NCI-H345 (cell line): Measurements from ENCODE around the gene DLEC1.
"Not testable (repeated sequence)": the region's sequence is repeated elsewhere in the genome, so short reads cannot be mapped to it uniquely, and the experiment has no call there.

Source experiments
- DNase-seq: peaks from one replicate; lab custom pipeline; 2025; lab: John Stamatoyannopoulos, UW

DLEC1 gene

GRCh38 chr3:38018296-38019266 is 20.4 kb upstream of the DLEC1 start:
- no peak for DNase-seq

- no peak for DNase-seq
Measured at GRCh38 chr3:38019658-38020341, 19.2 kb upstream of the DLEC1 start.

- no peak for DNase-seq
Measured at GRCh38 chr3:38020342-38020726, 18.7 kb upstream of the DLEC1 start.

GRCh38 chr3:38021196-38021595 is 17.8 kb upstream of the DLEC1 start:
- no peak for DNase-seq

- no peak for DNase-seq
Measured at GRCh38 chr3:38022301-38022700, 16.7 kb upstream of the DLEC1 start.

GRCh38 chr3:38022896-38023709 is 15.9 kb upstream of the DLEC1 start:
- no peak for DNase-seq

- no peak for DNase-seq
Measured at GRCh38 chr3:38026856-38027255, 12.2 kb upstream of the DLEC1 start.

GRCh38 chr3:38027466-38028465 is 11.2 kb upstream of the DLEC1 start:
- DNase-seq: no peak

GRCh38 chr3:38028621-38029361 is 10.2 kb upstream of the DLEC1 start:
- no peak for DNase-seq

GRCh38 chr3:38029400-38030125 is 9.4 kb upstream of the DLEC1 start, which contains the start of gene PLCD1:
Gene PLCD1, minus strand, starts transcription at chr3:38029642. Its CDS starts 103 bp downstream, at chr3:38029539.
- DNase-seq: no peak

GRCh38 chr3:38030126-38031021 is 8.6 kb upstream of the DLEC1 start:
- DNase-seq: no peak

- peak; percentile 24 for DNase-seq
Measured at GRCh38 chr3:38031022-38031994, 7.7 kb upstream of the DLEC1 start.

GRCh38 chr3:38032328-38032865 is 6.6 kb upstream of the DLEC1 start:
- DNase-seq: no peak

GRCh38 chr3:38033586-38033985 is 5.4 kb upstream of the DLEC1 start:
- DNase-seq: not testable (repeated sequence)

- not testable (repeated sequence) for DNase-seq
Measured at GRCh38 chr3:38034335-38034734, 4.7 kb upstream of the DLEC1 start.

GRCh38 chr3:38036286-38036685 is 2.7 kb upstream of the DLEC1 start:
- DNase-seq: no peak

GRCh38 chr3:38036906-38037305 is 2.1 kb upstream of the DLEC1 start:
- no peak for DNase-seq
